Measurements from ENCODE around the gene ARIH2.
A peak's percentile ranks its signal among the peaks of the same experiment; 100 is the strongest.

DNA sequence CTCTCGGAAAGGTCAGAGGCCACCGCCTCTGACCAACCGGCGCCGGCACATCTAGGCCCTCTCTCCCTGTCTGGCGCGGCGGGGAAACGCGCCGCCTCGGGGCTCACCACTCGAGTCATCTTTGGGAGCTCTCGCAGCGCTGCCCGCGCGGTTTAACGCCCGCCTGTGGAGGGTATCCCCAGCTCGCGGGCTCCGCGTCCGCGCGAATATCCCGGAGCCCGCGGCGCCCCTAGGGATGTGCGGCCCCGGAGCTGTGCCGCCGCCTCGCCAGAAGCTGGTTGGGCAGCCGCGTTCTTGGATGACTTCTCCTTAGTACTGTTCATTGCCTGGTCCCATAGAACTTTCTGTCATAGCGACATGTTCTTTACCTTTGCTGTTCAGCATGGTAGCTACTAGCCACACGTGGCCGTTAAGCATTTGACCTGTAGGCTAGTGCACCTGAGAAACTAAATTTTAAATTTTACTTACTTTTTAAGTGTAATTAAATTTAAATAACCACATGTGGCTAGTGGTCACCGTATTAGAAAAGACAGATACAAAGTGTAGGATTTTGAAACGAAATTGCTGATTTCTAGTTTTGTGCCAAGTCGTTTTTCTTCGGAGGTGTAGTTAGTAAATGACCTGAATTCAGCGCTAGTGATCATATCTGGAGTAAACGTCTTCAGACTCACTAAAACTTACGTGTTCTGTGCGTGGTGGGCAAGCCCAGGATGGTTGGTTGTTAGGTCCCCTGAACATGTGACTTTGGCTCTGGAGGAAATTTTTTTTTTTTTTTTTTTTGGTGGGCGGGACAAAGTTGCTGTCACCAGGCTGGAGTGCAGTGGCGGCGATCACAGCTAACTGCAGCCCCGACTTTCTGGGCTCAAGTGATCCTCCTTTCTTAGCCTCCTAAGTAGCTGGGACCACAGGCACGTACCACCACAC is 835 bp downstream of the ARIH2 start:
- TF ChIP-seq CTCF (IDR thresholded peaks at IDR 0.05) (no peak), POLR2AphosphoS5 (IDR thresholded peaks at IDR 0.05) (peak in 1 of 3 donors; percentile 25), EP300 (IDR thresholded peaks at IDR 0.05) (no peak), POLR2A (IDR thresholded peaks at IDR 0.05) (no peak)

Measured in stomach (tissue), 4 donors.